Brain microvascular endothelial cell (primary cell): ENCODE data around the gene IL1RL2.

ENCODE experiments used
- DNase-seq: peaks from one replicate; pipeline ENCODE4 v3.0.0-alpha.2; 2020
- H3K27ac ChIP-seq: fragments of 250-450 bp; sonication (Bioruptor Pico); 2 replicates; pipeline ENCODE4 v1.5.1; 2020; ENCODE audit warnings: mild to moderate bottlenecking, moderate library complexity
- H3K27me3 ChIP-seq: fragments of 250-450 bp; sonication (Bioruptor Pico); replicated peaks from 2 replicates; pipeline ENCODE4 v1.5.1; 2020; ENCODE audit warnings: mild to moderate bottlenecking
- H3K36me3 ChIP-seq: fragments of 250-450 bp; sonication (Bioruptor Pico); replicated peaks from 2 replicates; pipeline ENCODE4 v1.5.1; 2020; ENCODE audit warnings: mild to moderate bottlenecking
- H3K4me3 ChIP-seq: 2 replicates; pipeline ENCODE4 v1.5.1; 2011; ENCODE audit warnings: low read depth, mild to moderate bottlenecking, control low read depth, low read length, moderate library complexity
- CTCF ChIP-seq: IDR thresholded peaks from 2 replicates; pipeline ENCODE4 v1.5.1; 2011; ENCODE audit warnings: low read depth, mild to moderate bottlenecking, moderate library complexity, low read length, control low read depth, inconsistent platforms; ENCODE audit errors: missing control alignments
- in situ Hi-C: cut with HindIII; loops from 2 replicates; pipeline ENCODE4 v1.10.0; 2017; ENCODE audit warnings: low sequenced_read_pairs, low pct_ligation_motif_present

Gene IL1RL2

GRCh38 chr2:102184018-102184417 is 2.8 kb upstream of the IL1RL2 start:
- in situ Hi-C loops: no loop called here
- H3K27me3 ChIP-seq: no peaks in the 10 kb centered on the region
- no peak for DNase-seq
- no peak overlapping the region for H3K27ac ChIP-seq
- no peak for TF ChIP-seq CTCF
- H3K36me3 ChIP-seq: peaks cover under 1% of the 10 kb centered on the region
- H3K4me3 ChIP-seq: no peak overlapping the region

GRCh38 chr2:102184568-102184967 is 2.3 kb upstream of the IL1RL2 start:
- Histone ChIP-seq H3K27ac (no peak overlapping the region), H3K4me3 (no peak overlapping the region), H3K27me3 (no peaks in the 10 kb centered on the region), H3K36me3 (no peaks in the 10 kb centered on the region)
- in situ Hi-C loops: no loop called here
- TF ChIP-seq CTCF: no peak
- no peak for DNase-seq

GRCh38 chr2:102185347-102185746 is 1.5 kb upstream of the IL1RL2 start:
- no peaks in the 10 kb centered on the region for H3K36me3 ChIP-seq
- peak; percentile 24 for DNase-seq
- in situ Hi-C loops: no loop called here

GRCh38 chr2:102187496-102188150 is 800 bp downstream of the IL1RL2 start:
- peak overlapping the region; percentile 63 for H3K4me3 ChIP-seq
- peak; percentile 50 for DNase-seq
- H3K27ac ChIP-seq: peak overlapping the region; percentile 28
- TF ChIP-seq CTCF: peak; percentile 71
- in situ Hi-C loops: no loop called here
- H3K27me3 ChIP-seq: no peaks in the 10 kb centered on the region
- H3K36me3 ChIP-seq: no peaks in the 10 kb centered on the region

More at GRCh38 chr2:102185347-102185746, 1.5 kb upstream of the IL1RL2 start:
- H3K27ac ChIP-seq: no peak overlapping the region
- no peak overlapping the region for H3K4me3 ChIP-seq
- no peaks in the 10 kb centered on the region for H3K27me3 ChIP-seq
- peak; percentile 72 for TF ChIP-seq CTCF

GRCh38 chr2:102190430-102191107 is 3.7 kb downstream of the IL1RL2 start:
- in situ Hi-C loops: no loop called here
- Histone ChIP-seq H3K36me3 (no peaks in the 10 kb centered on the region), H3K27me3 (no peaks in the 10 kb centered on the region), H3K4me3 (no peak overlapping the region), H3K27ac (no peak overlapping the region)
- TF ChIP-seq CTCF: no peak
- no peak for DNase-seq
